ENCODE measurements around the gene GSTK1.

DNA sequence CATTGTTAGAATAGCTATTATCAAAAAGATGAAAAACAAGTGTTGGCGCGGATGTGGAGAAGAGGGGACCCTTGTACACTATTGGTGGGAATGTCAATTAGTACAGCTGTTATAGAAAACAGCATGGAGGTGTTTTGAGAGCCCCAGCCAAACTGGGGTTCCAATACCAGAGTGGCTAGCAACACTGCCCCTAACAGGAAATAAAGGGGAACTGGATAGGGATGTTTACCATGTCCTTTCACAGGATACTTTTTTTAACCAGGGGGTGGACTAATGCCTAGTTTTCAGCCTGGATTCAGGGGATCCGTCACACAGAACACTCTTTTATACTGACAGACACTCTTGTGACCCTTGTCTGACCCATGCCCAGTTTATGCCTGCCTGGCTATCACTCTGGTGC lies 6.9 kb upstream of the GSTK1 start:
- TF ChIP-seq YY1 (IDR thresholded peaks at IDR 0.05; ENCODE audit: insufficient read depth, insufficient read length) (no peak), SUZ12 (IDR thresholded peaks at IDR 0.05; ENCODE audit: extremely low read depth, insufficient read depth, insufficient read length) (no peak), ZNF274 (IDR thresholded peaks at IDR 0.05; ENCODE audit: low read depth, low read length) (no peak)
